Fibroblast of lung (primary cell): ENCODE results near the gene RNF11.

Experiments
- CTCF ChIP-seq, 2 donors: IDR thresholded peaks in 1 of 2; conservative IDR thresholded peaks in 1 of 2; 1 replicate in 1 of 2; 2 replicates in 1 of 2; pipeline ENCODE4 v1.5.1; 2011 to 2012; ENCODE audit warnings: low read length in 2 of 2, control low read depth in 1 of 2, inconsistent platforms in 1 of 2, low read depth in 1 of 2, mild to moderate bottlenecking in 1 of 2
- EZH2 ChIP-seq: IDR thresholded peaks from 2 replicates; pipeline ENCODE4 v1.5.1; 2012; ENCODE audit warnings: low read length, control low read depth, mild to moderate bottlenecking; ENCODE audit errors: missing control alignments

- TF ChIP-seq CTCF (conservative IDR thresholded peaks at IDR 0.05 in 1 of 2, IDR thresholded peaks at IDR 0.05 in 1 of 2; ENCODE audit: low read depth in 1 of 2, low read length in 2 of 2) (no peak), EZH2 (no peak)
Observed at GRCh38 chr1:51287966-51288365, 51.9 kb downstream of the RNF11 start.
